ENCODE measurements around the gene GAS2L1. TPM values are rescaled to one million over a fixed set of nuclear protein-coding genes. Genes with fewer than 3 reads are reported as not detected.

Gene GAS2L1
- total RNA-seq, 1 experiment from 2014 or later, result 8.0 TPM

DNA sequence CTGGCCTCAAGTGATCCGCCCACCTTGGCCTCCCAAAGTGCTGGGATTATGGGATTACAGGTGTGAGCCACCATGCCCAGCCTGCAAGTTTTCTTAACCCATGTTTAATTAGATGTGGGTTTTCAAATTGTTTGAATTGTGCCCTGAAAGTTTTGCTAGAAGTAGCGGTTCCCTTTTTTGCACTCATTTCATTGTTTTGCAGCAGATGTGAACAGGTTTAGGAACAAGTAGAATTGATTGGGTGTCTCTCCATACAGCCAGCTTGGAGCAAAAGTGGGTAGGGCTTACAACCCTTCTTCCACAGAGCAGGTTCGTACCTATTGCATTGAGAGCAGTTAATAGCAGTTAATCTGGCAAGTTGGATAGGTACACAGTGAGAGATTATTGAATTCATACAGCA, 22.3 kb upstream of the GAS2L1 start:
- no peaks in the 10 kb centered on the region for H3K4me1 Mint-ChIP-seq
- peaks cover 1% of the 10 kb centered on the region; the same call in 1 of the 2 replicates for H3K79me2 ChIP-seq (ENCODE audit: insufficient read depth, low read length)
- WGBS (ENCODE audit: extremely low coverage, insufficient read length, low lambda C conversion rate), result no CpG with 5 or more reads among the region's 3 CpGs
- H2BK5ac ChIP-seq (ENCODE audit: insufficient read length, low read length), result no peak overlapping the region
- H4K20me1 ChIP-seq (ENCODE audit: control insufficient read depth, insufficient read depth, insufficient read length), result no peaks in the 10 kb centered on the region
- H3K4ac ChIP-seq (ENCODE audit: low read depth, low read length), result no peak overlapping the region
- H2AFZ ChIP-seq (ENCODE audit: low read length), result no peak overlapping the region
- no peak overlapping the region for H3K18ac ChIP-seq (ENCODE audit: insufficient read length, low read depth, low read length)
- H3K27me3 ChIP-seq (ENCODE audit: insufficient read depth, low read length), result no peaks in the 10 kb centered on the region
- H3K14ac ChIP-seq (ENCODE audit: insufficient read depth, low read length), result no peak overlapping the region
- H3K9ac ChIP-seq (ENCODE audit: extremely low read depth, insufficient read length, low read length), result no peak overlapping the region
- peak overlapping the region in 2 of 3 experiments; percentile 4 to 76; a peak in 2 of 7 replicates for H3K27ac Mint-ChIP-seq
- no peak overlapping the region for H4K8ac ChIP-seq (replicated peaks; ENCODE audit: insufficient read length, low read depth, low read length)
- no peaks in the 10 kb centered on the region for H3K4me1 ChIP-seq (ENCODE audit: insufficient read depth, low read length)
- no peak overlapping the region for H2BK120ac ChIP-seq (ENCODE audit: low read depth, low read length, poor library complexity, severe bottlenecking)
- DNase-seq, result no peak
- no peaks in the 10 kb centered on the region for H3K23me2 ChIP-seq (ENCODE audit: insufficient read length, low read depth, low read length, poor library complexity, severe bottlenecking)
- no peak overlapping the region for H2BK20ac ChIP-seq (ENCODE audit: low read depth, low read length, poor library complexity, severe bottlenecking)
- no peak overlapping the region for H3K4me3 Mint-ChIP-seq
- H3K23ac ChIP-seq (ENCODE audit: insufficient read length, low read depth, low read length), result no peak overlapping the region
- H4K5ac ChIP-seq (ENCODE audit: insufficient read length, low read depth, low read length), result no peak overlapping the region
- no peaks in the 10 kb centered on the region for H3K9me3 ChIP-seq (ENCODE audit: control insufficient read depth, low read depth, low read length)
- peaks cover 4% of the 10 kb centered on the region for H3K79me1 ChIP-seq (ENCODE audit: insufficient read depth, low read depth, low read length, poor library complexity, severe bottlenecking)
- no peak overlapping the region for H3K27ac ChIP-seq (ENCODE audit: insufficient read length, low read depth, low read length)
- no peaks in the 10 kb centered on the region for H3K27me3 Mint-ChIP-seq (ENCODE audit: low read depth)
- TF ChIP-seq, protein P1, sequence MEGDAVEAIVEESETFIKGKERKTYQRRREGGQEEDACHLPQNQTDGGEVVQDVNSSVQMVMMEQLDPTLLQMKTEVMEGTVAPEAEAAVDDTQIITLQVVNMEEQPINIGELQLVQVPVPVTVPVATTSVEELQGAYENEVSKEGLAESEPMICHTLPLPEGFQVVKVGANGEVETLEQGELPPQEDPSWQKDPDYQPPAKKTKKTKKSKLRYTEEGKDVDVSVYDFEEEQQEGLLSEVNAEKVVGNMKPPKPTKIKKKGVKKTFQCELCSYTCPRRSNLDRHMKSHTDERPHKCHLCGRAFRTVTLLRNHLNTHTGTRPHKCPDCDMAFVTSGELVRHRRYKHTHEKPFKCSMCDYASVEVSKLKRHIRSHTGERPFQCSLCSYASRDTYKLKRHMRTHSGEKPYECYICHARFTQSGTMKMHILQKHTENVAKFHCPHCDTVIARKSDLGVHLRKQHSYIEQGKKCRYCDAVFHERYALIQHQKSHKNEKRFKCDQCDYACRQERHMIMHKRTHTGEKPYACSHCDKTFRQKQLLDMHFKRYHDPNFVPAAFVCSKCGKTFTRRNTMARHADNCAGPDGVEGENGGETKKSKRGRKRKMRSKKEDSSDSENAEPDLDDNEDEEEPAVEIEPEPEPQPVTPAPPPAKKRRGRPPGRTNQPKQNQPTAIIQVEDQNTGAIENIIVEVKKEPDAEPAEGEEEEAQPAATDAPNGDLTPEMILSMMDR (conservative IDR thresholded peaks at IDR 0.05), result no peak
- peaks cover 67 to 100% (median 99%) of the 10 kb centered on the region in 3 experiments for H3K36me3 Mint-ChIP-seq (ENCODE audit: insufficient read depth in 1 of 3, low read depth in 3 of 3)
- H3K4me2 ChIP-seq (ENCODE audit: insufficient read depth, insufficient read length, low read length), result no peak overlapping the region
- H2AK5ac ChIP-seq (ENCODE audit: insufficient read length, low read length), result no peak overlapping the region
- H2BK12ac ChIP-seq (ENCODE audit: insufficient read length, low read depth, low read length), result no peak overlapping the region
- H3K56ac ChIP-seq (ENCODE audit: insufficient read length, low read depth, low read length), result no peak overlapping the region
- no peak overlapping the region for H3T11ph ChIP-seq (ENCODE audit: low read length)
- no peaks in the 10 kb centered on the region for H3K9me3 Mint-ChIP-seq
- no peak overlapping the region for H2BK15ac ChIP-seq (ENCODE audit: low read depth, low read length)
- no peak overlapping the region for H4K91ac ChIP-seq (ENCODE audit: insufficient read length, low read depth, low read length)
